ENCODE results near the gene SOBP.

DNA sequence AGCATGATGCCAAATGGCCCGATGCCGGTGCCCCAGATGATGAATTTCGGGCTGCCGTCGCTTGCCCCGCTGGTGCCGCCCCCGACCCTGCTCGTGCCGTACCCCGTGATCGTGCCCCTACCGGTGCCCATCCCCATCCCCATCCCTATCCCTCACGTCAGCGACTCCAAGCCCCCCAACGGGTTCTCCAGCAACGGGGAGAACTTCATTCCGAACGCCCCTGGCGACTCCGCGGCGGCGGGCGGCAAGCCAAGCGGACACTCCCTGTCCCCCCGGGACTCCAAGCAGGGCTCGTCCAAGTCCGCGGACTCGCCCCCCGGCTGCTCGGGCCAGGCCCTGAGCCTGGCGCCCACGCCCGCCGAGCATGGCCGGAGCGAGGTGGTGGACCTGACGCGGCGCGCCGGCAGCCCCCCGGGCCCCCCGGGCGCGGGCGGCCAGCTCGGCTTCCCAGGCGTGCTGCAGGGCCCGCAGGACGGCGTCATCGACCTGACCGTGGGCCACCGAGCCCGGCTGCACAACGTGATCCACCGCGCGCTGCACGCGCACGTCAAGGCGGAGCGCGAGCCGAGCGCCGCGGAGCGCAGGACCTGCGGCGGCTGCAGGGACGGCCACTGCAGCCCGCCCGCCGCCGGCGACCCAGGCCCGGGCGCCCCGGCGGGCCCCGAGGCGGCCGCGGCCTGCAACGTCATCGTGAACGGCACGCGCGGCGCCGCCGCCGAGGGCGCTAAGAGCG is 144.6 kb downstream of the SOBP start:
- TF ChIP-seq, protein P1, sequence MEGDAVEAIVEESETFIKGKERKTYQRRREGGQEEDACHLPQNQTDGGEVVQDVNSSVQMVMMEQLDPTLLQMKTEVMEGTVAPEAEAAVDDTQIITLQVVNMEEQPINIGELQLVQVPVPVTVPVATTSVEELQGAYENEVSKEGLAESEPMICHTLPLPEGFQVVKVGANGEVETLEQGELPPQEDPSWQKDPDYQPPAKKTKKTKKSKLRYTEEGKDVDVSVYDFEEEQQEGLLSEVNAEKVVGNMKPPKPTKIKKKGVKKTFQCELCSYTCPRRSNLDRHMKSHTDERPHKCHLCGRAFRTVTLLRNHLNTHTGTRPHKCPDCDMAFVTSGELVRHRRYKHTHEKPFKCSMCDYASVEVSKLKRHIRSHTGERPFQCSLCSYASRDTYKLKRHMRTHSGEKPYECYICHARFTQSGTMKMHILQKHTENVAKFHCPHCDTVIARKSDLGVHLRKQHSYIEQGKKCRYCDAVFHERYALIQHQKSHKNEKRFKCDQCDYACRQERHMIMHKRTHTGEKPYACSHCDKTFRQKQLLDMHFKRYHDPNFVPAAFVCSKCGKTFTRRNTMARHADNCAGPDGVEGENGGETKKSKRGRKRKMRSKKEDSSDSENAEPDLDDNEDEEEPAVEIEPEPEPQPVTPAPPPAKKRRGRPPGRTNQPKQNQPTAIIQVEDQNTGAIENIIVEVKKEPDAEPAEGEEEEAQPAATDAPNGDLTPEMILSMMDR (IDR thresholded peaks at IDR 0.05), result no peak
- no peak for TF ChIP-seq ZFX (IDR thresholded peaks at IDR 0.05; ENCODE audit: borderline replicate concordance)

All from 22Rv1 (cell line).